Endothelial cell of umbilical vein (primary cell): ENCODE data around the gene WDFY3. TPM values are rescaled to one million over a fixed set of nuclear protein-coding genes. Genes with fewer than 3 reads are reported as not detected.

Source experiments
- BruUV-seq: library from RNA; stranded (reverse); fragments of 400-500 nt; replicated peaks from 2 replicates; lab custom pipeline; 2021; lab: Mats Ljungman, UMichigan
- CTCF ChIA-PET: fragments of 300-600, 350-600 bp; sonication (Branson Sonifier 250); formaldehyde crosslinking; loops from one replicate; lab custom pipeline; 2021; ENCODE audit warnings: antibody characterized with exemption, inconsistent platforms; lab: Charles Lee
- POLR2A ChIA-PET: fragments of 300-600, 350-600 bp; sonication (Branson Sonifier 250); formaldehyde crosslinking; loops from one replicate; lab custom pipeline; 2021; ENCODE audit warnings: antibody characterized with exemption, inconsistent platforms; lab: Charles Lee
- DNase-seq: peaks from one replicate; pipeline ENCODE4 v3.0.0-alpha.2; 2011; ENCODE audit warnings: low read depth, low spot score
- FAIRE-seq: peaks from 2 replicates; lab custom pipeline; 2011; peaks lifted over from hg19 to GRCh38; lab: Jason Lieb, UNC
- H2AFZ ChIP-seq: 2 replicates; pipeline ENCODE4 v1.6.0; 2012; ENCODE audit warnings: low read depth, low read length, control low read depth, inconsistent platforms
- H3K27ac ChIP-seq: 2 replicates; pipeline ENCODE4 v1.5.1; 2011; ENCODE audit warnings: low read depth, mild to moderate bottlenecking, control low read depth, low read length, moderate library complexity; ENCODE audit not compliant: insufficient read depth
- H3K27me3 ChIP-seq, 2 experiments: 2 replicates each; pipeline versions ENCODE4 v1.6.0 to v1.6.1; 2011; ENCODE audit warnings: low read length in 2 of 2, mixed read lengths in 1 of 2; ENCODE audit not compliant: control insufficient read depth in 2 of 2, insufficient read depth in 2 of 2
- H3K36me3 ChIP-seq, 2 experiments: 2 replicates in 1 of 2; 3 replicates in 1 of 2; pipeline ENCODE4 v1.5.1; 2011; ENCODE audit warnings: low read length in 2 of 2, mild to moderate bottlenecking in 1 of 2, moderate library complexity in 1 of 2; ENCODE audit not compliant: control insufficient read depth in 2 of 2, insufficient read depth in 2 of 2; ENCODE audit errors: extremely low read depth in 1 of 2
- H3K4me1 ChIP-seq: 3 replicates; pipeline ENCODE4 v1.5.1; 2011; ENCODE audit warnings: mild to moderate bottlenecking, low read length; ENCODE audit not compliant: control insufficient read depth, insufficient read depth; ENCODE audit errors: extremely low read depth
- H3K4me2 ChIP-seq: 2 replicates; pipeline ENCODE4 v1.6.1; 2011; ENCODE audit warnings: low read length, control low read depth, mixed read lengths; ENCODE audit not compliant: insufficient read depth
- H3K4me3 ChIP-seq, 3 experiments: fragments of 200-600 bp in 1 of 3; sonication (generic), shearing (Covaris generic) in 1 of 3; replicated peaks in 1 of 3; 2 replicates each; pipeline ENCODE4 v1.5.1; 2011 to 2016; ENCODE audit warnings: control low read depth in 3 of 3, low read length in 3 of 3, mild to moderate bottlenecking in 2 of 3, inconsistent platforms in 1 of 3, low read depth in 1 of 3, moderate library complexity in 1 of 3; ENCODE audit not compliant: insufficient read depth in 1 of 3
- H3K79me2 ChIP-seq: 2 replicates; pipeline ENCODE4 v1.6.0; 2012; ENCODE audit warnings: low read length, inconsistent platforms; ENCODE audit not compliant: control insufficient read depth, insufficient read depth
- H3K9ac ChIP-seq: replicated peaks from 2 replicates; pipeline ENCODE3; 2011; ENCODE audit warnings: low read length, control low read depth; ENCODE audit not compliant: insufficient read depth; ENCODE audit errors: extremely low read depth
- H3K9me1 ChIP-seq: replicated peaks from 3 replicates; pipeline ENCODE4 v1.6.0; 2011; ENCODE audit warnings: mild to moderate bottlenecking, low read length; ENCODE audit not compliant: control insufficient read depth, insufficient read depth; ENCODE audit errors: extremely low read depth
- H3K9me3 ChIP-seq: replicated peaks from 2 replicates; pipeline ENCODE4 v1.5.1; 2012; ENCODE audit warnings: low read length, inconsistent platforms; ENCODE audit not compliant: control insufficient read depth, insufficient read depth
- H4K20me1 ChIP-seq: replicated peaks from 2 replicates; pipeline ENCODE3; 2011; ENCODE audit warnings: mild to moderate bottlenecking, low read length; ENCODE audit not compliant: control insufficient read depth, insufficient read depth; ENCODE audit errors: extremely low read depth
- CTCF ChIP-seq, 2 donors: IDR thresholded peaks; 1 replicate in 1 of 2; 2 replicates in 1 of 2; pipeline ENCODE4 v1.5.1; 2011; ENCODE audit warnings: low read length in 2 of 2, mild to moderate bottlenecking in 2 of 2, moderate library complexity in 2 of 2, control low read depth in 1 of 2, inconsistent platforms in 1 of 2, low read depth in 1 of 2; ENCODE audit not compliant: insufficient read depth in 1 of 2; ENCODE audit errors: extremely low read depth in 1 of 2
- EZH2 ChIP-seq: IDR thresholded peaks from 2 replicates; pipeline ENCODE4 v1.6.1; 2012; ENCODE audit warnings: borderline replicate concordance, low read depth, mild to moderate bottlenecking, moderate library complexity, low read length, inconsistent platforms; ENCODE audit not compliant: severe bottlenecking
- JUN ChIP-seq: IDR thresholded peaks from 2 replicates; pipeline ENCODE4 v1.6.1; 2011; ENCODE audit warnings: borderline replicate concordance, low read depth; ENCODE audit not compliant: insufficient read length, insufficient read depth
- MYC ChIP-seq: IDR thresholded peaks from one replicate; pipeline ENCODE4 v1.6.1; 2011; ENCODE audit warnings: mild to moderate bottlenecking, low read depth, low read length
- POLR2AphosphoS5 ChIP-seq: IDR thresholded peaks from 2 replicates; pipeline ENCODE4 v1.6.1; 2012; ENCODE audit warnings: low read depth, mild to moderate bottlenecking, control low read depth, low read length, moderate library complexity; ENCODE audit not compliant: insufficient read depth
- dilution Hi-C: fragments of 300-500 bp; cut with MboI; formaldehyde crosslinking; loops from one replicate; pipeline ENCODE4 v1.15.0; 2019; ENCODE audit warnings: low sequenced_read_pairs; ENCODE audit not compliant: extremely low pct_ligation_motif_present
- intact Hi-C: fragments of 100-400 bp; cut with micrococcal nuclease; formaldehyde crosslinking; loops from one replicate; pipeline ENCODE4 v1.10.0; 2022
- polyA plus RNA-seq, 4 experiments: library from polyadenylated mRNA; depleted of rRNA in 3 of 4; stranded (reverse) in 3 of 4; unstranded in 1 of 4; fragments of >200 nt; gene quantifications; 2 replicates each; pipeline versions ENCODE4 v1.2.1 to v1.2.3, GENCODE V29; 2011 to 2012; ENCODE audit warnings: missing spikeins in 1 of 4
- total RNA-seq: library from RNA; stranded (reverse); gene quantifications from 2 replicates; pipeline ENCODE4 v1.2.3, GENCODE V29; 2021

The WDFY3 gene
- total and polyA plus RNA-seq, 2 donors (not counting 3 experiments of a cell fraction or from before 2014, with no cell fraction given), result 37.0 to 113 TPM

- no peaks in the 10 kb centered on the region for H3K9me3 ChIP-seq
- H3K27me3 ChIP-seq, result no peaks in the 10 kb centered on the region
- H3K27ac ChIP-seq, result no peak overlapping the region
- ChIA-PET POLR2A (no interaction called here), CTCF (interaction anchor here (0.5 to 1.1 kb wide), 3 partner anchors 12 to 1071 kb away, joined by 3 read pairs; no protein-coding TSS in a partner anchor)
- dilution Hi-C loops, result no loop called here
- no peak overlapping the region for H3K4me3 ChIP-seq
- intact Hi-C loops, result no loop called here
- no peaks in the 10 kb centered on the region for H3K79me2 ChIP-seq
- no peak overlapping the region for H2AFZ ChIP-seq
- TF ChIP-seq POLR2AphosphoS5, result no peak
- no peak for TF ChIP-seq EZH2
- no peak for TF ChIP-seq JUN
- TF ChIP-seq MYC, result no peak
- no peak for DNase-seq
- H3K4me2 ChIP-seq, result no peak overlapping the region
- peaks cover 11% of the 10 kb centered on the region for H3K4me1 ChIP-seq
- H4K20me1 ChIP-seq, result no peaks in the 10 kb centered on the region
- no TSS peak for BruUV-seq
- peaks cover 29 to 37% of the 10 kb centered on the region in 2 experiments for H3K36me3 ChIP-seq
- no peaks in the 10 kb centered on the region for H3K9me1 ChIP-seq
- H3K9ac ChIP-seq, result no peak overlapping the region
- no peak for FAIRE-seq
Observed at GRCh38 chr4:84678976-84679744, 287.3 kb downstream of the WDFY3 start.

- ChIA-PET POLR2A (no interaction called here), CTCF (interaction anchor here (0.6 to 1.2 kb wide), 5 partner anchors 13 to 293 kb away, joined by 3 to 4 read pairs (median 3); no protein-coding TSS in a partner anchor)
- dilution Hi-C loops, result no loop called here
- Histone ChIP-seq H3K36me3 (peaks cover 20 to 29% of the 10 kb centered on the region in 2 experiments), H3K79me2 (no peaks in the 10 kb centered on the region), H3K9me3 (no peaks in the 10 kb centered on the region), H3K27ac (no peak overlapping the region), H3K9ac (no peak overlapping the region), H3K4me3 (no peak overlapping the region), H3K4me2 (no peak overlapping the region), H3K27me3 (no peaks in the 10 kb centered on the region), H3K4me1 (peaks cover 23% of the 10 kb centered on the region), H3K9me1 (no peaks in the 10 kb centered on the region), H4K20me1 (no peaks in the 10 kb centered on the region), H2AFZ (no peak overlapping the region)
- FAIRE-seq (no peak), DNase-seq (no peak)
- no TSS peak for BruUV-seq
- no peak for TF ChIP-seq CTCF (IDR thresholded peaks at IDR 0.05; ENCODE audit: extremely low read depth in 1 of 2, insufficient read depth in 1 of 2, low read depth in 1 of 2, low read length in 2 of 2)
- no peak for TF ChIP-seq POLR2AphosphoS5
- intact Hi-C loops, result no loop called here
Observed at GRCh38 chr4:84677995-84678394, 288.5 kb downstream of the WDFY3 start.
